Adipocyte (in vitro differentiated cells): ENCODE measurements around the gene PCYOX1L.

Source experiments
- DNase-seq: peaks from one replicate; pipeline ENCODE4 v3.0.0-alpha.2; 2015; ENCODE audit warnings: low read depth
- H3K27me3 ChIP-seq: replicated peaks from 2 replicates; pipeline ENCODE4 v1.7.0; 2013; ENCODE audit warnings: mild to moderate bottlenecking, low read length, moderate library complexity; ENCODE audit not compliant: control insufficient read depth, insufficient read depth
- H3K36me3 ChIP-seq: 2 replicates; pipeline ENCODE4 v1.7.0; 2013; ENCODE audit warnings: low read length, mild to moderate bottlenecking, moderate library complexity; ENCODE audit not compliant: control insufficient read depth, insufficient read depth, severe bottlenecking
- H3K4me1 ChIP-seq: 2 replicates; pipeline ENCODE4 v1.7.0; 2013; ENCODE audit warnings: mild to moderate bottlenecking, low read length, moderate library complexity; ENCODE audit not compliant: control insufficient read depth, insufficient read depth
- H3K4me3 ChIP-seq: 2 replicates; pipeline ENCODE4 v1.7.0; 2013; ENCODE audit warnings: mild to moderate bottlenecking, low read length, moderate library complexity
- H3K9ac ChIP-seq: 2 replicates; pipeline ENCODE4 v1.7.0; 2013; ENCODE audit warnings: mild to moderate bottlenecking, low read length, moderate library complexity
- H3K9me3 ChIP-seq: 2 replicates; pipeline ENCODE4 v1.7.0; 2013; ENCODE audit warnings: mild to moderate bottlenecking, low read length, moderate library complexity; ENCODE audit not compliant: control insufficient read depth

The PCYOX1L gene

DNA sequence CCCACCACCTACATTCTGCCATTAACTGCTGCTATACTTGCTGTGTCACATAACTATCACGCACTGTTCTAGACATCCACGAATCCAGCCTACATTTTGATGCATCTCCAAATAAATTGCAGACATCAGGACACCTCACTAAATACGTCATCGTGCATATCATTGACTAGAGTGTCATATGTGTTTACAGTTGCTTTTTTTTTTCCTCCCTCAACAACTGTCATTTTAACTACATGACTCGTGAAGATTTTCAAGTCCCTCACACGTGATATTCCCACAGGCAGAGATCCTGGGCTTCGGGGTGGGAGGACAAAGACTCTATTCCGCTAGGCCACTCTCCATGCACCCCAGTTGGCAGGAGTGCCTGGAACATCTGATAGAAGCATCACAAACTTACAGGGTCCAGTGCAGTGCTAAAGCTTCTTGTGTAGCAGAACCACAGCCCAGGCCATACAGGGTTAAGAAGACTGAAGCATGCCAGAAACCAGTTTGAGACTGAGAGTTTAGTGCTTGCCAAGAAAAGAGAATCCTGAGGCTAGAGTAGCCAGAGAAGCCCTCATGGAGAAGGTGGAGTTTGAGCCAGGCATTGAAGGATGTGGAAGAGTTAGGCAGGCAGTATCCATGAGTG is 1.1 kb downstream of the PCYOX1L start:
- Histone ChIP-seq H3K4me1 (peaks cover 5% of the 10 kb centered on the region), H3K27me3 (no peaks in the 10 kb centered on the region), H3K4me3 (peak overlapping the region; percentile 86), H3K9ac (no peak overlapping the region), H3K36me3 (peaks cover 16% of the 10 kb centered on the region), H3K9me3 (no peaks in the 10 kb centered on the region)
- no peak for DNase-seq

DNA sequence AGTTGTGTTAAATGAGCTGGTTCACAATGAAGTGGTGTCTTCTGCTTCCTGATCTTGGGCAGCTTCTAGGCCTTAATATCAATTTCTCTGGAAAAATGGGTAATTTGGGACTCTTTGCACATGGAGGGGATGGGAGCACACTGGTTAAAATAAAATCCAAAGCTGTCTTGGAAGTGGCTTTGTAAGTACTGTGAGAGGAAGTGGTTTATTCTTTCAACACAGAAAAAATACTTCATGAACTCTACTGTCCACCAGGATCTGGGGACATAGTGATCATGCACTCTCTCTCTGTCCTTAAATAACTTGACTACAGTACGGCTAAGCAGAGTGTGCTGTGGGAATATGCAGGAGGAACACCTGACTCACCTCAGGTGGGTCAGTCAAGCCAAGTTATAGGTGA is 2.4 kb downstream of the PCYOX1L start:
- H3K27me3 ChIP-seq: no peaks in the 10 kb centered on the region
- no peak for DNase-seq
- no peaks in the 10 kb centered on the region for H3K9me3 ChIP-seq
- peaks cover 5% of the 10 kb centered on the region for H3K36me3 ChIP-seq
- H3K4me3 ChIP-seq: no peak overlapping the region
- no peak overlapping the region for H3K9ac ChIP-seq
- H3K4me1 ChIP-seq: peaks cover 5% of the 10 kb centered on the region

DNA sequence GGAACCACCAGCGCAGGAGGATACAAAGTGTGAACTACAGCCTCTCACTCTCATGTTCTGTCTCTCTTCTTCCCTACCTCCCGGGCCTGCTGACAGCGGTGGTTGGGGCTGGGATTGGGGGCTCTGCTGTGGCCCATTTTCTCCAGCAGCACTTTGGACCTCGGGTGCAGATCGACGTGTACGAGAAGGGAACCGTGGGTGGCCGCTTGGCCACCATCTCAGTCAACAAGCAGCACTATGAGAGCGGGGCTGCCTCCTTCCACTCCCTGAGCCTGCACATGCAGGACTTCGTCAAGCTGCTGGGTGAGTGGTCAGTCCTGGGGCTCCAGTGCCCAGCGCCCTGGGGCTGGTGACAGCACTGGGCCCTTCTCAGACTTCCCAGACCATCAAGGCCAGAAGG is 4.7 kb downstream of the PCYOX1L start:
- Histone ChIP-seq H3K36me3 (no peaks in the 10 kb centered on the region), H3K4me1 (peaks cover 5% of the 10 kb centered on the region), H3K9me3 (no peaks in the 10 kb centered on the region), H3K9ac (peak overlapping the region; percentile 13), H3K27me3 (no peaks in the 10 kb centered on the region), H3K4me3 (no peak overlapping the region)
- DNase-seq: no peak

DNA sequence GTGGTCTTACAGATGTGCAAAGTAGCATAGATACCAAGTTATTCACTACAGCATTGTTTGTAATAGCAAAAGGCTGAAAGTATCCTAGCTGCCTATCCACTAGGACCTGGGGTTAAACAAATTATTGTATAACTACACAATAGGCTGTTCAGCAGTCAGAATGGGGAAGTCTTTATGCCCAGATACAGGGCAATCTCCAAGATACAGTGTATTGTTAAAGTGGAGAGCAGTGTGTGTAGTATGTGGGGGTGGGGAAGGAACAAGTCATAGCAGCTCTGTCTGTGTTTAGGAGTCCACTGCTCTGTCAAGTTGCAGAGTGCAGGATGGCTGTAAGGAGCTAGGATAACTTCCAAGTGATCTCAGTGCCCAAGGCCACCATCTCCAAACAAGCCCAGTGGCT is 5.5 kb downstream of the PCYOX1L start:
- no peaks in the 10 kb centered on the region for H3K36me3 ChIP-seq
- H3K4me3 ChIP-seq: no peak overlapping the region
- no peak overlapping the region for H3K9ac ChIP-seq
- no peaks in the 10 kb centered on the region for H3K9me3 ChIP-seq
- H3K4me1 ChIP-seq: peaks cover 2% of the 10 kb centered on the region
- no peaks in the 10 kb centered on the region for H3K27me3 ChIP-seq
- DNase-seq: no peak

DNA sequence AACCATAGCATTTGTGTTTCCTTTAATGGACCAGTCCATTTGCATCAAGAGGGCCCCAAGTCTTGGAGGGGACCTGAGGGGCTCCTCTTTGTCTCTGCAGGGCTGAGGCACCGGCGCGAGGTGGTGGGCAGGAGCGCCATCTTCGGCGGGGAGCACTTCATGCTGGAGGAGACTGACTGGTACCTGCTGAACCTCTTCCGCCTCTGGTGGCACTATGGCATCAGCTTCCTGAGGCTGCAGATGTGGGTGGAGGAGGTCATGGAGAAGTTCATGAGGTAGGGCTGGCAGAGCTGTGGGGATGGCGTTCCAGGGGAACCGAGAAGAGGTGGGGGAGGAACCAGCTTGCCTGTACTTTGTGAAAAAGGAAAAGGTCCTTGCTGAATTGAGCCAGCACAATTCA is 6.1 kb downstream of the PCYOX1L start:
- no peaks in the 10 kb centered on the region for H3K9me3 ChIP-seq
- DNase-seq: no peak
- no peaks in the 10 kb centered on the region for H3K27me3 ChIP-seq
- H3K4me3 ChIP-seq: no peak overlapping the region
- H3K36me3 ChIP-seq: no peaks in the 10 kb centered on the region
- no peaks in the 10 kb centered on the region for H3K4me1 ChIP-seq
- H3K9ac ChIP-seq: no peak overlapping the region

DNA sequence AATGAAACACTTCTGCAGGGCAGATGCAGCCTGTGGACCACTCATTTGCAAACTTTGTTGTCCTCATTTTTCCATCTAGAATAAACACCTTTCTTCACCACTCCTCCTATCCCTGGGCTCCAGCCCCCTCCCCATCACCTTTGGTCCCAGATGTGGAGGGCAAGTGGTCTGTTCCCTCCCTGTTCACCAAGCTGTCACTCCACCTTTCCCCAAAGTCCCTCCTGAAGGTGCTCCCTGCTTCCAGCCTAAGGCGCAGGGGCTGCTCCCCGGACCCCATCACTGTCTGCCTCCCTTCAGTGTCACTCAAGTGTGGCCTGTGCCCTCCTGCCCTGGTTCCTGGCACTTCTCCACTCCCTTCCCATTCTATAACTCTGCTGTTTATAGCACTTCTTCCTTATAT is 6.9 kb downstream of the PCYOX1L start:
- no peak for DNase-seq
- Histone ChIP-seq H3K9me3 (no peaks in the 10 kb centered on the region), H3K4me3 (no peak overlapping the region)

DNA sequence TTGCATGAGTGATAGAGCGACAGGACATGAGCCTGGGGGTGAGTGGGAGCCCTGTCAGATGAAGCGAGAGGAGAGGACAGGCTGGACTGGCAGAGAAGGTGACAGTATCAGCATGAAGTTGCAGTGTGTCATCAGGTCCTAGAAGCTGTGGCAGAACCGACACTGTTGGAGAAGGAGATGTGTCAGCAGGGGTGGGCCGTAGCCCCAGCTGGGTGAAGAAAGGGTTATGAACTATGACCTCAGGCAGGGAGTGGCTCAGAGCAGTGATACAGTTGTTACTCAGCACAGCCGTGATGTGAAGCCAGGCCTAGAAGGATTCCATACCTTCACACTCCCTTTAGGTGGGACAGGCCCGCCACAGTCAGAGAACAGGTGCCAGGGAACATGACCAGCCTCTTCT is 7.6 kb downstream of the PCYOX1L start:
- Histone ChIP-seq H3K9me3 (no peaks in the 10 kb centered on the region), H3K9ac (no peak overlapping the region), H3K27me3 (no peaks in the 10 kb centered on the region), H3K4me3 (no peak overlapping the region), H3K4me1 (no peaks in the 10 kb centered on the region), H3K36me3 (no peaks in the 10 kb centered on the region)
- DNase-seq: no peak

More for the DNA sequence above, 6.9 kb downstream of the PCYOX1L start:
- Histone ChIP-seq H3K27me3 (no peaks in the 10 kb centered on the region), H3K36me3 (no peaks in the 10 kb centered on the region), H3K9ac (no peak overlapping the region), H3K4me1 (no peaks in the 10 kb centered on the region)

DNA sequence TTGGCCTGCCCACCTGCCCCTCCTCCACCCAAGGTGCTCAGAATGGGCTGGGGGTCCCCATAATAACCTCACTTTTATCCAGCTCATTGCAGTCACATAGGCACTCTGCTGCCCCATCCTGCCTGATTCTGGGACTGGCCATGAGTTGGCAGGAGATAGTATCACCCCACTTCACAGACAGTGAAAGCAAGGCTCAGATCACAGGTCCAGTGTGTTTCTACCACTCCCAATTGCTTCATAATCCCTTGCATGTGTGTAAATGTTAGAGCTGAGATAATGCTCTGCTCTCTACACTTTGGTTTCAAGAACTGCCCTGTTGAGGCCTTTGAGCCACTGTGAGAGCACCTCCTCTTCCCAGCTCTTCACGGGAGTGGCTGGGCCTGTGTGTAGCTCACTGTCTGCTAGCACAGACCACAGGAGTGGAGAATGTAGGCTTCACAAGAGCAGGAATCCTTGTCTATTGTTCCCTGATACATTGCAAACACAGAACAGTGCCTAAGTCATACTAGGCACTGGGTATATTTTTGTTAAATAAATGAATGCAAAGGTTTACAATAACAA is 8.4 kb downstream of the PCYOX1L start:
- Histone ChIP-seq H3K36me3 (no peaks in the 10 kb centered on the region), H3K27me3 (no peaks in the 10 kb centered on the region), H3K4me3 (no peak overlapping the region), H3K4me1 (no peaks in the 10 kb centered on the region), H3K9ac (no peak overlapping the region), H3K9me3 (no peaks in the 10 kb centered on the region)
- no peak for DNase-seq

DNA sequence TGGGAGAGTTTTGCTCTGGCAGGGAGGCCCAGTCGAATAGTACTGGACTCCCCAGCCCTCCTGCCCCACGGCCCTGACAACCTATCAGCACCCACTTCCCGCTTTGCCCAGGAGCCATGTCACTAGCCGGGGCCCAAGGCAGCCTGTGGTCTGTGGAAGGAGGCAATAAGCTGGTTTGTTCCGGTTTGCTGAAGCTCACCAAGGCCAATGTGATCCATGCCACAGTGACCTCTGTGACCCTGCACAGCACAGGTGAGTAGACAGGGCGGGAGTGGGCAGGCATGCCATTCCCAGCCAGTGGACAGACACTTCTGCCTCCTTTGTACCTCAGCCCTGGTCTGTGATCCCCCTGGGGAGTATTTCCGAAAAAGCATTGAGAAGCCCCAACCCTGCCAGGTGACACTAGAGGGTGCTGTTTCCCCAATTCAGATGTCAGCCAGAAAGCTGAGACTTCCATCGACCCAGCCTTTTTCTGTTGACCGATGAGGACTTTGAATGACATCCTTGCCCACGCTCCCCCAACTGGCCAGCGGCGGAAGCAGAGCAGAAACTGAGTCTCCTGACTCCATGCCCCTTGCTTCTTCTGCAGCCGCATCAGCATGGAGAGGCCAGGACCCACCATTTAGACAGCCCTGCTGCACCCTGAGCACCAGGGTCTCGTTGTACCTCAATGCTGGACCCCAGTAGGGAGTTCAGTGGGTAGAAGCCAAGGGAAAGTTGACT is 9.6 kb downstream of the PCYOX1L start:
- Histone ChIP-seq H3K27me3 (peaks cover 4% of the 10 kb centered on the region), H3K4me1 (no peaks in the 10 kb centered on the region), H3K9me3 (no peaks in the 10 kb centered on the region), H3K36me3 (no peaks in the 10 kb centered on the region), H3K4me3 (no peak overlapping the region), H3K9ac (no peak overlapping the region)
- peak; percentile 83 for DNase-seq

DNA sequence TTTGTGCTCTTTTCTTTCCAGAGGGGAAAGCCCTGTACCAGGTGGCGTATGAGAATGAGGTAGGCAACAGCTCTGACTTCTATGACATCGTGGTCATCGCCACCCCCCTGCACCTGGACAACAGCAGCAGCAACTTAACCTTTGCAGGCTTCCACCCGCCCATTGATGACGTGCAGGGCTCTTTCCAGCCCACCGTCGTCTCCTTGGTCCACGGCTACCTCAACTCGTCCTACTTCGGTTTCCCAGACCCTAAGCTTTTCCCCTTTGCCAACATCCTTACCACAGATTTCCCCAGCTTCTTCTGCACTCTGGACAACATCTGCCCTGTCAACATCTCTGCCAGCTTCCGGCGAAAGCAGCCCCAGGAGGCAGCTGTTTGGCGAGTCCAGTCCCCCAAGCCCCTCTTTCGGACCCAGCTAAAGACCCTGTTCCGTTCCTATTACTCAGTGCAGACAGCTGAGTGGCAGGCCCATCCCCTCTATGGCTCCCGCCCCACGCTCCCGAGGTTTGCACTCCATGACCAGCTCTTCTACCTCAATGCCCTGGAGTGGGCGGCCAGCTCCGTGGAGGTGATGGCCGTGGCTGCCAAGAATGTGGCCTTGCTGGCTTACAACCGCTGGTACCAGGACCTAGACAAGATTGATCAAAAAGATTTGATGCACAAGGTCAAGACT is 10.3 kb downstream of the PCYOX1L start:
- Histone ChIP-seq H3K36me3 (no peaks in the 10 kb centered on the region), H3K4me3 (no peak overlapping the region), H3K27me3 (peaks cover 4% of the 10 kb centered on the region), H3K9ac (no peak overlapping the region), H3K4me1 (no peaks in the 10 kb centered on the region), H3K9me3 (no peaks in the 10 kb centered on the region)
- no peak for DNase-seq

DNA sequence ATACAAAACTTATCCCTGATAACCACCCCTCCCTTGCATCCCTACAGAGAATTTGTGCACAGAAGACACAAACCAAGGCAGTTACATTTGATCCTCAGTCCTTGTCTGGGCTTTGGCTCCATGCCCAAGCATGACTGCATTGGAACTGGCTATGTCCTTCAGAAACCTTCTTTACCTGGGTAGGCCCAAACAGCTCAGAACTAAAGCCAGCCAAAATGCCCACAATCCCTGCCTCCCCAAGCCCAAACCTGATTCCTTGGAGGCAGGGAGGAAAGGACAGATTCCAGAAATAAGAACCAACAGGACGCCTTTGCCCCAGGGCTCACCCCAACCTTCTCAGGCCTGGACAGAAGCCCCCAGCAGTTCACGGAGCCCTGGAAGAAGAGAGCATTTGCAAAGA is 13.0 kb downstream of the PCYOX1L start:
- Histone ChIP-seq H3K4me1 (no peaks in the 10 kb centered on the region), H3K9ac (no peak overlapping the region), H3K27me3 (peaks cover 4% of the 10 kb centered on the region), H3K36me3 (no peaks in the 10 kb centered on the region), H3K4me3 (no peak overlapping the region), H3K9me3 (no peaks in the 10 kb centered on the region)
- no peak for DNase-seq
